Prostate gland (tissue), 2 donors: Measurements from ENCODE around the gene SLC39A9. TPM values are rescaled to one million over a fixed set of nuclear protein-coding genes. Genes with fewer than 3 reads are reported as not detected.
A peak's percentile ranks its signal among the peaks of the same experiment; 100 is the strongest.

ENCODE experiments used
- DNase-seq: peaks from one replicate; pipeline ENCODE4 v3.0.0-alpha.2; 2019; ENCODE audit warnings: low spot score
- H3K27ac ChIP-seq, 2 donors: fragments of 200-600 bp; sonication (generic); 2 replicates each; pipeline ENCODE4 v1.5.1; 2017 to 2019
- H3K27me3 ChIP-seq: fragments of 200-600 bp; sonication (generic); replicated peaks from 2 replicates; pipeline ENCODE4 v1.5.1; 2019; ENCODE audit not compliant: insufficient read depth
- H3K36me3 ChIP-seq, 2 donors: fragments of 200-600 bp; sonication (generic); 1 replicate in 1 of 2; 2 replicates in 1 of 2; pipeline versions ENCODE4 v1.5.1 to v1.8.1; 2017 to 2019
- H3K4me1 ChIP-seq: fragments of 200-600 bp; sonication (generic); replicated peaks from 2 replicates; pipeline ENCODE4 v1.5.1; 2019
- H3K4me3 ChIP-seq, 2 donors: fragments of 200-600 bp; sonication (generic); 2 replicates each; pipeline ENCODE4 v1.5.1; 2017 to 2019
- H3K9me3 ChIP-seq: fragments of 200-600 bp; sonication (generic); 2 replicates; pipeline ENCODE4 v1.5.1; 2017
- CTCF ChIP-seq, 4 experiments: fragments of 200-600 bp in 2 of 4; fragments of 450-650 bp in 2 of 4; sonication (generic) in 2 of 4; IDR thresholded peaks; 1 replicate in 3 of 4; 2 replicates in 1 of 4; pipeline ENCODE4 v1.5.1; 2016 to 2019; ENCODE audit warnings: antibody characterized with exemption in 4 of 4, mild to moderate bottlenecking in 2 of 4, moderate library complexity in 2 of 4
- POLR2A ChIP-seq: fragments of 450-650 bp; IDR thresholded peaks from one replicate; pipeline ENCODE4 v1.6.1; 2016; ENCODE audit warnings: antibody characterized with exemption, mild to moderate bottlenecking
- POLR2AphosphoS5 ChIP-seq: sonication (generic); formaldehyde crosslinking; IDR thresholded peaks from one replicate; pipeline ENCODE4 v1.6.1; 2017; ENCODE audit warnings: antibody characterized with exemption
- WGBS: methylation state at CpG from one replicate; pipeline ENCODE4 v1.1.5; 2018; 5-methylcytosine and 5-hydroxymethylcytosine counted together
- intact Hi-C: fragments of 100-400 bp; cut with DNase I; formaldehyde crosslinking; loops from one replicate; pipeline ENCODE4 v1.14.2; 2022
- total RNA-seq, 2 donors: library from RNA; depleted of rRNA; stranded (reverse); fragments of >200 nt; gene quantifications; one replicate each; pipeline ENCODE4 v1.1.0, GENCODE V29; 2016

Gene SLC39A9
- total RNA-seq, 2 donors from 2014 or later = 71.5 to 102 TPM

- Histone ChIP-seq H3K4me1 (peaks cover 5% of the 10 kb centered on the region), H3K27me3 (no peaks in the 10 kb centered on the region), H3K9me3 (no peaks in the 10 kb centered on the region), H3K27ac (peak overlapping the region; percentile 61 to 64), H3K4me3 (no peak overlapping the region), H3K36me3 (no peaks in the 10 kb centered on the region)
- intact Hi-C loops = loop anchor here (10.0 kb wide), 1 partner anchor 221 kb away; no protein-coding TSS in a partner anchor
- TF ChIP-seq CTCF (IDR thresholded peaks at IDR 0.05) (no peak), POLR2A (no peak), POLR2AphosphoS5 (peak; percentile 59)
- 32% methylated on average over 6 of the region's 6 CpGs for WGBS
- DNase-seq = peak; percentile 23
These were observed 42.7 kb upstream of the SLC39A9 start for GRCh38 chr14:69355607-69356281.

GRCh38 chr14:69356903-69357543 lies 41.5 kb upstream of the SLC39A9 start:
- intact Hi-C loops = loop anchor here (10.0 kb wide), 1 partner anchor 222 kb away; no protein-coding TSS in a partner anchor
- Histone ChIP-seq H3K36me3 (no peaks in the 10 kb centered on the region), H3K27ac (no peak overlapping the region), H3K9me3 (no peaks in the 10 kb centered on the region), H3K27me3 (no peaks in the 10 kb centered on the region), H3K4me1 (peaks cover 5% of the 10 kb centered on the region), H3K4me3 (no peak overlapping the region)
- 68% methylated on average over 7 of the region's 7 CpGs for WGBS
- no peak for DNase-seq
- TF ChIP-seq CTCF (IDR thresholded peaks at IDR 0.05) = no peak
- TF ChIP-seq POLR2AphosphoS5 = no peak
- no peak for TF ChIP-seq POLR2A

GRCh38 chr14:69357544-69358200 lies 40.8 kb upstream of the SLC39A9 start:
- Histone ChIP-seq H3K27ac (no peak overlapping the region), H3K9me3 (no peaks in the 10 kb centered on the region), H3K36me3 (no peaks in the 10 kb centered on the region), H3K27me3 (no peaks in the 10 kb centered on the region), H3K4me3 (no peak overlapping the region), H3K4me1 (peaks cover 5% of the 10 kb centered on the region)
- TF ChIP-seq POLR2AphosphoS5 (no peak), CTCF (IDR thresholded peaks at IDR 0.05) (no peak), POLR2A (no peak)
- DNase-seq = no peak
- intact Hi-C loops = loop anchor here (10.0 kb wide), 1 partner anchor 223 kb away; no protein-coding TSS in a partner anchor
- 55% methylated on average over 7 of the region's 7 CpGs for WGBS

GRCh38 chr14:69358233-69358963 lies 40.1 kb upstream of the SLC39A9 start:
- H3K36me3 ChIP-seq = no peaks in the 10 kb centered on the region
- 72% methylated on average over 12 of the region's 12 CpGs for WGBS
- no peak overlapping the region for H3K27ac ChIP-seq
- H3K4me3 ChIP-seq = no peak overlapping the region
- no peak for TF ChIP-seq POLR2AphosphoS5
- no peak for TF ChIP-seq POLR2A
- no peak for TF ChIP-seq CTCF (IDR thresholded peaks at IDR 0.05)
- H3K9me3 ChIP-seq = no peaks in the 10 kb centered on the region
- intact Hi-C loops = loop anchor here (10.0 kb wide), 1 partner anchor 224 kb away; no protein-coding TSS in a partner anchor
- no peaks in the 10 kb centered on the region for H3K27me3 ChIP-seq
- DNase-seq = no peak
- peaks cover 5% of the 10 kb centered on the region for H3K4me1 ChIP-seq
